ENCODE data around the gene JAKMIP2.

Gene JAKMIP2

DNA sequence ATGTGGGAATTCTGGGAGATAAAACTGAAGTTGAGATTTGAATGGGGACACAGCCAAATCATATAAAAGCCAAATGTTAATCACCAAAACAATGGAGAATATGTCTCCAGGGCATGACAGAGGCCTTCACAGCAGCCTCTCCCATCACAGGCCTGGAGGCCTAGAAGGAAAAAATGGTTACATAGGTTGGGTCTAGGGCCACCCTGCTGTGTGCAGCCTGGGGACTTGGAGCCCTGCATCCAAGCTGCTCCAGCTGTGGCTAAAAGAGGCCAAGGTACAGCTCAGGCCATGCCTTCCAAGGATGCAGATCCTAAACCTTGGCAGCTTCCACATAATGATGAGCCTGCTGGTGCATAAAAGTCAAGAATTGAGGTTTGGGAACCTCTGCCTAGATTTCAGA lies 85.1 kb downstream of the JAKMIP2 start:
- no peak for DNase-seq (ENCODE audit: low read depth)

DNA sequence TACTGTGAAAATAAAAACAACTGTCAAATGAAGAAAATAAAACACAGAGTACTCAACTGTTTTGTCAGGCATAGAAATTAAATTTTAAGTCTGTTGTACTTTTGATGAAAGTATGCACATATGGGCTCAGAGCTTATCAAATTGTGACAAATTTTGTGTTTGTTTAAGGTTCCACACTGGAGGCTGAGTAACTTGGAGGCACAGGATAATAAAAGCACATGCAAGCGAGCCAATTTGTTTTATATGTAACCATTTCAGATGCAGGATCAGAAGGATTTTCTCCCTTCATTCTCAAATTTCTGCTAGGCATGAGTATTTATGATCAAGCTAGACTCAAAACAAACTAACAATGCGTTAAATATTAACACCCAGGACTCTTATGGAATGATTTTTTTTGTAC lies 87.8 kb downstream of the JAKMIP2 start:
- no peak for DNase-seq (ENCODE audit: low read depth)

DNA sequence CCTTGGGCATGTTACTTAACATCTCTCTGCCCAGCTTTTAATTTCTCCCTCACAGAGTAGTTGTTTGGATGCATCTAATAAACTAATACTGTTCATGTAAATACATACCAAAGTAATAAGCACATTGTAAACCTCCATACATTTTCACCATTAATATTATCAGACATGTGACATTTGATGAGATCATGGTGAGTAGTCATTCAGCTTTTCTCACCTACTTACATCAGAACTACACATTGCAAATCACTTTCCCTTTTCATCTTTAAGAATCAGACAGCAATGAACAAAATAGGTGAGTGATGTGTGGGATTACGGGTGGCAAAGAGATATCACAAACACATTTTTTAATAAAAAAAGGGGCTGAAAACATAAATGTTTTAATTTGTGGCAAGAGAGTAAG lies 89.3 kb downstream of the JAKMIP2 start:
- no peak for DNase-seq (ENCODE audit: low read depth)

DNA sequence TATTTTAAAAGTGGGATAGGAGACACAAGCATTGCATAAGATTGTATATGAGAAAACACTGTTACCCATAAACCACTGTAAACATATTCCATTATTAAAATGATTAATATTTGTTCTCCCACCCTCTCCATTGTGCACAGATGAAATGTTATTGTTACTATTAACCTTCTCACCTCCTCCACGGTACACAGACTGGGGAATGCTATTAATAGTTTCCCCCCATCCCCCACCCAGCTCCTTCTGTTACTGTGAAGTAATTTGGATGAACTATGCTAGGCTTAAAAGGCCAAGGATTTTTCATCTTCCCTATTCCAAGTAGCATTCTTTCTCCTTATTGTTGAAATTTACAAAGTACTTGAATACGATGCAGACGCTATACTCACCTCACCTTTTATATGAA lies 91.4 kb downstream of the JAKMIP2 start:
- DNase-seq (ENCODE audit: low read depth) = no peak

DNA sequence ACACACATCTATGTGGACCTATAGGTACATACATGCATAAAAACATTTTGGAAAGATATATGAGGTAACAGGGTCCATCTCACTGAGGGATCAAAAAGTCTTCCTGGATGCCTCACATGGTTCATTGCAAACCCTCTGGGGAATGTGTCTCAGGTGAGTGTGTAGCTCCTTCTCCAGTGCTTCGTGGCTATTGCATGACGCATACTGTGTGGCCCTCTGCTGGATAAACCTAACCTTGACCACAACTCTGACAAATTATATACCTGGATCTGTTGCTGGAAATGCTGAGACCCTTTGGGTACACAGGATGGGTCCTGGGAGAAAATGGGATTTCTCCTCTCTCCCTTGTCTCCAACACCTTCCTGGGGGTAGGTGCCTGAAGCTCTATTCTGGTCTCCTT lies 91.9 kb downstream of the JAKMIP2 start:
- no peak for DNase-seq (ENCODE audit: low read depth)

DNA sequence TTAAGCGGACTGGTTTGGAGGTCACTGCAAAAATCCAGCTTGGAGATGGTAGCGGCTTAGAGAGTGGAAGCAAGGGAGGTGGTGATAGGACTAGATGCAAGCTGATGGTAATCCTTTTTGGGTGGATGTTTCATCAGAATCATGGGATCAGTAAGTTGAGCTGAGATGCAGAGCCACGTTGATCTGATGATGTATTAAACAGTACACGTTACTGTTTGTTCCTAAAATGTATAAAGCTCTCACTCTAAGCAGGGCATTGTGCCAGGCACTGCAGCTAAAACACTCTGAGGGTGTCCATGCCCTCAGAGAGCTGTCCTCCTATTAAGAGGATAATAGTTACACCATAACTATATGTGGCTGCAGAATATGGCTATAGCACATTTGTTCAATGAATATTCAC lies 93.1 kb downstream of the JAKMIP2 start:
- no peak for DNase-seq (ENCODE audit: low read depth)

DNA sequence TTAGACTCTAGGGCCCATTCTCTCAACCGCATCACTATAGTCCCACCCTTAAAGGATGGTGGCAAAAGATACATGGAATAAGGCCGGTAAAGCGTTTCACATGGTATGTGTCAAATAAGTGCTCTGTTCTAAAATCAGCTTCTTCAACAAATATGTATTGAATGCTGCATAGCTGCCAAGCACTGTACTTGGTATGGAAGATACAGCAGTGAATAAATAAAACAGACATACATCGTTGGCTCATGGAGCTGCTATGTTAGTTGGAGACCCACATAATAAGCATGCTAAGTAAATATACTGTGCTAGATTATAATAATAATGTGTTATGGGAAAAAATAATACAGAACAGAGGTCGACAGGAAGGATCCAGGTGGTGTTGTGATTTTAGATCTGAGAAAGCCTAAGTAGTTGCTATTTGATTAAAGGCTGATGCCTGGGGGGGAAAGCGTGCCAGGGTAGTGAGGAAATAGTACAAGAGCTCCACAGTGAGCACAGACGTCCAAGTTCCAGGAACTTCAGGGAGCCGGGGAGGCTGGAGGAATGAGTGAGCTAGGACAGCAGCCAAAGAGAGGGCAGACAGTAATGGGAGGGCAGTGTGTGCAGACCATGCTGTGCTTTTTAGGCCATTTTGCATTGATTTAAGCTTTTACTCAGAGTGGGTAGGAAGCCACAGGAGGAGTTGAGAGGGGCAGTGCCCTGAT lies 93.7 kb downstream of the JAKMIP2 start:
- no peak for DNase-seq (ENCODE audit: low read depth)

DNA sequence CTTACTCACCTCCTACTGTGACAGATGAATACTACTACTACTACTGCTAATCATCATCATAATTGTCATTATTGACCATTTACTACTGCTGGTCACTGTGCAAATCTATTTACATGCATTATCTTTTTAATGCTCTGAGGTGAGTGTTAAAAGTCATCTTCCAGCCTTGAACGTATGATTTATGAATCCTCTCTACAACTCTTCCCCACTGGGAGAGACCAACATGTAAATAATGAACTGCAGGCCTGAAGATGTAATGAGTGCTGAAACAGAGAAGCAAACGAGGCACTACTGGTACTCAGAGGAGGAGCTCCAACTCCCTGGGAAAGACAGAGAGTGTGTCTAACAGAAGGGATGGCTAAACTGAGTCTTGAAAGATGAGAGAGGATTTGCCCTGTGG lies 95.4 kb downstream of the JAKMIP2 start:
- no peak for DNase-seq (ENCODE audit: low read depth)

DNA sequence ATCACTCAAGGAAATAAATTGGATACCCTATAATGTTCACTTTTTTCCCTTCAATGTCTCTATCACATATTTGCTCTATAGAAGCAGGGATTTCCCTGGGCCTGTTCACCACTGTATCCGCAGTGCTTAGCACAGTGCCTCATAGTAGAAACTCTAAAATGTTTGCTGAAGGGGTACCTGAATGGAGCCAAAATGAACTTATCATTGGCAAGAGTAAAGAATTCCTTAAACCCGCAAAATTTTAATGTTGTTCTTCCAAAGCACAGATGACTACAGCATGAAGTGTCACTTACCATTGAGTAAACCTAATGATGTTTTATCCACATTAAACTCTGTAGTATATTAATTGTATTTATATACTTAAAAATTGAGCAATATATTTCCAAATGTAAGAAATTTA lies 96.1 kb downstream of the JAKMIP2 start:
- DNase-seq (ENCODE audit: low read depth) = no peak

DNA sequence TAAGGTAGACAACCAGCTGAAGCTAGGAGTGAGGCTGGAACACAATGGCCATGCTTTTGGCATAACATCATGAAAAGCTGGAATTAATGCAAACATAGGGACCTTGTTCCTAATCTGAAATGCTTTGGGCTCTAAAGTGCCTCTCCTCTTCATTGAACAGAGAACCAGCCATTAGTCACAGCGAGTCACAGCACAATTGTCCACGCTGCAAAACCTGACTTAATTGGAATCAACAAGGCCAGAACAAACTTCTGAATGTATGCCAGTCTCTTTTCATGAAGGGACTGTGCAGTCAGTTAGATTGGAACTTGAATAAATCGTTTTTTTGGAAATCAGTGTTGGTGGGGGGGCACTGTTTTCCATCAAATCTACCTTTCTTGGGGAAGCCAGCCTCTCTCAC lies 96.5 kb downstream of the JAKMIP2 start:
- no peak for DNase-seq (ENCODE audit: low read depth)

DNA sequence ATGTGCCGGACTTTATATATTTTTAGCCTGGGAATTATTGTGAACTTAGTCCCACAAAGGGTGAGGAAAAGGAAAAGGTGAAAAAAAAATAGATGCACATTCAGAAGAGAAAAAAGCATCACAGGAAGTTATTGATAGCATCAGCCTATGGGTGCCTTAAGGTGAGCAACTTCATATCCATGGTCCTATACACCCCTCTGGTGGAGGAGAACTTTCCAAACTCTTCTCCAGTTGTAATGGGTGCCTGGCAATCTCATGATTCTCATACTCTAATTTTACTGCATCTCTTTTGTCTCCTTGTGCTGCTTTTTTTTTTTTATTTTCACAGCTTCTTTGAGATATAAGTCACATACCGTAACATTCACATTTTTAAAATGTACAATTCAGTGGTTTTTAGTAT lies 107.4 kb downstream of the JAKMIP2 start:
- DNase-seq (ENCODE audit: low read depth) = no peak

DNA sequence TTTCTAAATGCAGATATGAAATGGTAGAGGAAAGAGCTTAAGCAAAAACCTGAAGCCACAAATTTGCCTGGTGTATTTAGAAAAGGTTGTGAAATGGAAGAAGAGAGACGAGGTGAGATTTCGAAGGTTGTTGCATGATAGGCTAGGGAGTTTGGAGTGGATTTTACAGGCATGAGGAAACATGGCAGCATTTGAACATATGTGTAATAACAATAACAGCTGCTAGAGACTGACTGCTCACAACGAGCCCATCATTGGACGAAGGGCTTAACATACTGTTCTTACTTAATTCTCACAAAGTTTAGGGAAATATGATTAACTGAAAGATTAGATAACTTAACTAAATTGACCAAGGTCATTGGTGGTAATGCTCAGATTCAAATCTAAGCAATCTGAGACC lies 108.1 kb downstream of the JAKMIP2 start:
- DNase-seq (ENCODE audit: low read depth) = no peak

DNA sequence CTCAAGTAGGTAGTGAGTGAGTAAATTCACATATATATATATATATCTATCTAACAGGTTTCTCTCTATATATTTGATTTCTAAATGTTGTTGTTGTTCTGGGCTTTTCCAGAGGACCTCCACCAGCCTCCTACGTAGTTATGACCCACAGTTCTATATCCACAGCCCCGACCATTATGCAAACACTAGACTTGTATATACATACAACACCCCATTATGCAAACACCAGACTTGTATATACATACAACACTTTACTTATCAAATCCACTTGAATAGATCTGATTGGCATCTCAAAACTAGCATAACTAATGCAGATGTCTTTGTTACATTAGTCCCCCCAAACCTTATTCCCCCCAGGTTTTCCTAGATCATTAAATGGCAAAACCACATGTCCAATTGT lies 108.7 kb downstream of the JAKMIP2 start:
- no peak for DNase-seq (ENCODE audit: low read depth)

DNA sequence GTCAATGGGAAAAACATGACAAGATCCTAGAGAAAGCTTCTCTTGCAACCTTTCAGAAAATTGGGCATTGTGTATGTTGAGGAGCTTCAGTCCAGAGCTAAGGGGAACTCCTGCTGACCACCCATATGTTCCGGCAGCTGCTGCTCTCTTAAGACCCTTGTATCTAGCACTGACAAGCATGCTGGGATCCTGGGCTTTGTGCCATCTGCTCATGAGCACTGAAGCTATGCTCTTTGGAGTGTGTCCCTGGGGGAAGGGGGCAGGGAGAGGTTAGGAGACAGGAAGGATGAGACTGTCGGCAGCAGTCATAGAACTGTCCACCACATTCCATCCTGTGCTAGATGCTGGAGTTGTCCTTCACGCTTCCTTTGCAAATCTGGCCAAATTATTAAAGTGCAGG lies 109.3 kb downstream of the JAKMIP2 start:
- no peak for DNase-seq (ENCODE audit: low read depth)

DNA sequence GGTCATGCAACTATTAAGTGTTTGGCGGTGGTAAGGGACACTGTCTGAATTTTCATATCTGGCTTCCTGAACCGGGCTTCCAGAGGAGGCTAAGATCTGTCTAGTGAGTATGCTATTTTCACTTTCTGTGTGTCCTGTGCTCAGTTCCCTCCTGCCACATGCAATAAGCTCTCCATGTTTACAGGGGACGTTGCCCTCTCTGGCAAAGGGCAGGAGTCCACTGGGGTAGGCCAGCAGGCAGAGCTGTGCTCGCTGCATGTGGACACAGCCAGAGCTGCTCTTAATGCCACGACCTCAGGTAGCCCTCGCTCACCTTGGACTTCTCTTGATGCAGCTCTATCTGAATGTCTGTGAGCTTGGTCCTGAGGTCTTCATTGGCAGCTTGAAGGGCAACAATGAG lies 111.2 kb downstream of the JAKMIP2 start:
- no peak for DNase-seq (ENCODE audit: low read depth)

DNA sequence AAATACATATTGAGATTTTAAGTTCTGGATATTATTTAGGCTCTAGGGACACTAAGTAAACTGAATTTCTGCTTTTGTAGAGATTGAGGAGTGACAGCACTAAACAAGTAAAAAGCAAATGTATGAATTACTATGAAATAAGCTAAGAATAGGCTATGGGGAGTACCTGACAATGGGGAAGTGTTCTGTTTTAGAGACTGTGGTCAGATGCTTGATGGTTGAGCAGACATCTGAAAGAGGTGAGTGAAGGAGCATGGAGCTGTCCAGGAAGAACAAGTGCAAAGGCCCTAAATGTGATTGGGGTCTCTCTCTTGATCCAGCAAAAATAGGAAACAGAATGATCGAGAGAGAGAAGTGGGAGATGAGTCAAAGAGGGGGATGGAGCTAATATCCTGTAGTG lies 111.7 kb downstream of the JAKMIP2 start:
- DNase-seq (ENCODE audit: low read depth) = no peak

DNA sequence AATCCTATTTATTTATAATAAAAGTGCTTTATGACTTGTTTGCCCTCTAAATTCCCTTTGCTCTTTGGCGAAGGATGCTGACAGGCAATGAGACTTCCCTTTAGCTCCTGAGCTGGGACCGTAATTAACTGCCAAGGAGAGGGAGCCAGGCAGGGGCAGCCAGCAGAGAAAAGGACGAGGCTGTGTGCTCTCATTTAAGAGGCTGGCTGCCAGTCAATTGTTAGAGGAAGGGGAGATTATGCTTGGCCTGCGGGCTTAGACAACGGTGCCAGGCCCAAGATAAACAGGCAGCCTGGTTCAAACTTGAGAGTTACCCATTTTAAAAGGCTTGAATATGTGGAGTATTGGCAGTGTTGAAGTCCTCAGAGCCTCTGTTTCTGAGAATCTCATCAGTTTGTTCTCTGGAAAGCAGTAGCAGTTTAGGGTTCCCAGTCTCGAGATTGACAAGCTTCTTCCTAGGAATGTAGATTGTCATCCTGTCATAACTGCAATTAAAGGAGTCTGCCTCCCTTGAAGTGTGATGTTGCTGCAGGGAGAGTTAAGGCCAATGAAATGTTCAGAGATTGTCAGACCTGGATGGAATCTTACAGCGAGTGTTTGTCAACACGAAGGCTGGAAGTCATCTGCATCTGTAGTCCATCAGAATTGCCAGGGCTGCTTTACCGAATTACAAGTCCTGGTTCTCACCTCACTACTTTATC lies 113.2 kb downstream of the JAKMIP2 start:
- no peak for DNase-seq (ENCODE audit: low read depth)

DNA sequence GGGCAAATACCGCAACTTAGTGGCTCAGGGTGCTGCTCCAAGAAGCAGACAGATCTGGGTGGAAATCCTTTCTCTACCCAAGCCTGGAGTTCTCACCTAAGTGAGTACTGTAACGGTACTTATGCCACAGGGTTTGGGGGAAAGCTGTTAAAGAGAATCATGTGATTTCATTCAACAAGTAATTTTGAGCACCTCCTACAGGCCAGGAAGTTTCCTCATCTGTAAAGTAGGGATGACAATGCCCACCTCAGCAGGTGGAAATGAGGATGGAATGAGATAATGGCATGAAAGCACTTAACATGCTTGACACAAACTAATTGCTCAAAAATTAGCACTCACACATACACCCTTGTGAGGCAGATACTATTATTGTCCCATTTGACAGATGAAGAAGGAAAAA lies 114.1 kb downstream of the JAKMIP2 start:
- DNase-seq (ENCODE audit: low read depth) = no peak

DNA sequence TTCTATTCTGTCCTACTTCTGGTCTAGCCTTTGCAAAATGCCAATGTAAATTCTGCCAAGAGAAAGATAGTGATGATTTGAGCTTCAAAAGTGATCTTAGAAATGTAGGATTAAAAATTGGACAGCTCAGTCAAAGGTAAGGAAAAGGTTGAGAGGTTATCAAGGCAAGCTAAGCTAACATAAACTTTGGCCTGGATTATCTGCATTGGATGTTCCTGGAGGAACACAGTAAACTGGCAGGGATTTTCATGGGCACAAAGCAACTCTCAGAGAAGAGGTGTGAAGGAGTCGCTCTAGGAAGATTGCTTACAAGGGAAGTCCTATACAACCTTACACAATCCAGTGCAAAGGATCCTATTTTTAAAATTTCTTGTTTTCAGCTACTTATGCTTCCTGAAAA lies 115.2 kb downstream of the JAKMIP2 start:
- no peak for DNase-seq (ENCODE audit: low read depth)

DNA sequence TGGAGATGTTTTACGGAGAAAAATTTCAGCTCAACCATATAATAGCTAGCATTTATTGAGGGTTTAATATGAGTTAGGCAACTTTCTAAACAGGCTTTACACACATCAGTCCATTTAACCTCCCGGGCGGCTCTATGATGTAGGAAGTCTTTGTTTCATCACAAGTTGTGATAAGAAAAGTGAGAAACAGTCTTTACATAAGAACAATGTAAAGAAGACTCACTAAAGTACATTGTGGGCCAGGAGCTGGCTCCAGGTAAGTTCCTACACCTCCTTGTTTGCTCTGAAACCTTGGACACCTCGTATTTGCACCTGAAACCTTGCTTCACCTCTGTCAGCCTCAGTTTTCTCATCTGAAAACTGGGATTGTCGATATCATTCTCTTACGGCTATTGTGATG lies 116.1 kb downstream of the JAKMIP2 start:
- no peak for DNase-seq (ENCODE audit: low read depth)

DNA sequence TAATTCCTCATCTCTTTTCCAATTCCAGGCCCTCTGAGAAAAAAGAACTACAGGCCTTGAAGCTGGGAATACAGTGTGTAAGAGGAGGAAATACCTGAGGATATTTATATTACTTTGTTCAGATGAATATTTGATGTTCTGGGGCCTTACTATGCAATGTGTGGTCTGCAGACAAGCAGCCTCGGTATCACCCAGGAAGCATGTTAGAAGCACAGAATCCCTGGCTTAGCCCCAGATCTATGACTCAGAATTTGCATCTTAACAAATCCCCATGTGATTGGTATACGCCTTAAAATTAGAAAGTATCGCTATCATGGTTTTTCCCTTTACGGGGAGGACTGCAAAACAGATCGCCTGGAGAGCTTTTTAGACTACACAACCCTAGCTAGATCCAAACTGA lies 121.0 kb downstream of the JAKMIP2 start:
- no peak for DNase-seq (ENCODE audit: low read depth)

DNA sequence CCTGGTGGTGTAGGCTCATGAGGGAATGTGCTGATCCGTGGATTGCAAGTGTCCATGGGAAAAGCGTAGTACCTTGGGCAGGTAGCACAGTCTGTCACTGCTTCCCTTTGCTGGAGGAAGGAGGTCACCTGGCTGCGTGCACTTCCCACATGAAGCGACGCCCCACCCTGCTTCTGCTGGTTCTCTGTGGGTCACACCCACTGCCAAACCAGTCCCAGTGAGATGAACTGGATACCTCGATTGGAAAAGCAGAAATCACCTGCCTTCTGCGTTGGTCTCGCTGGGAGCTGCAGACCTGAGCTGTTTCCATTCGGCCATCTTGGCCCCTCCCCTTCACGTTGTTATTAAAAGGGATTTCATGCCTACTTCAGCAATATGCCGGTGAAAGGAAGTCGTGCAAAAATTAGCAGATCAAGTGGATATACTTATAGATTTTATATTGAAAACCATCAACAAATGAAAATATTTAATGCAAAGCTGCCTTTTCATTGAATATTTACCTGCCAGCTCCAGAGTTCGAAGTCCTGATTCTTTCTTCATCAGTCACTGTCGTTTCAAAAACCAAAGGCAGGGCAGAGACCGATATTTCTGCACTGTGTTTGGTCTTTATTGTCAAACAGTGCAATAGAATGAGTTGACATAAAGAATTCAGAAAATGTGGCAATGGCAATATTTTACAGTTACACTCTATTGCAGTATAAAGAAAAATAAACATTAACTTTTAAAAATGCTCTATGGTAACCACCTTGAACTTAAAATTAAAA lies 123.2 kb downstream of the JAKMIP2 start:
- DNase-seq (ENCODE audit: low read depth) = no peak

DNA sequence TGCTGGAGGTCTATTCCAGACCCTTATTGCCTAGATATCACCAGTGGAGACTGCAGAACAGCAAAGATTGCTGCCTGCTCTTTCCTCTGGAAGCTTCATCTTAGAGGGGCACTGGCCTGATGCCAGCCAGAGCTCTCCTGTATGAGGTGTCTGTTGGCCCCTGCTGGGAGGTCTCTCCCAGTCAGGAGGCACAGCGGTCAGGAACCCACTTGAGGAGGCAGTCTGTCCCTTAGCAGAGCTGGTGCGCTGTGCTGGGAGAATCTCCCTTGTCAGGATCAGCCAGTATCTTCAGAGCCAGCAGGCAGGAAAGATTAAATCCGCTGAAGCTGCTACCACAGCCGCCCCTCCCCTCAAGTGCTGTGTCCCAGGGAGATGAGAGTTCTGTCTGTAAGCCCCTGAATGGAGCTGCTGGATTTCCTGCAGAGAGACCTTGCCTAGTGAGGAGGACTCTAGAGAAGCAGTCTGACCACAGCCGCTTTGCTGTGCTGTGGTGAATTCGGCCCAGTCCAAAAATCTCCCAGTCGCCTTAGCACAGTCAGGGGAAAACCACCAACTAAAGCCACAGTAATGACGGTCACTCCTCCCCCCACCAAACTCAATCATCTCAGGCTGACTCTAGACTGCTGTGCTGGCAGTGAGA lies 124.1 kb downstream of the JAKMIP2 start:
- DNase-seq (ENCODE audit: low read depth) = no peak

Measured in activated T-cell treated with anti-CD3 and anti-CD28 coated beads for 48 hours (primary cell).